KMS-11 (cell line): ENCODE measurements around the gene ALDH2.
"Not testable (repeated sequence)": the region's sequence is repeated elsewhere in the genome, so short reads cannot be mapped to it uniquely, and the experiment has no call there.

Experiments
- H2AFZ ChIP-seq: fragments of 200-600 bp; sonication (generic); 2 replicates; pipeline ENCODE4 v1.6.1; 2016; ENCODE audit warnings: antibody characterized with exemption, mixed run types, low read depth
- H3K27ac ChIP-seq: fragments of 200-600 bp; sonication (generic); 2 replicates; pipeline ENCODE4 v1.6.1; 2016; ENCODE audit warnings: mild to moderate bottlenecking, mixed run types
- H3K27me3 ChIP-seq: fragments of 200-600 bp; sonication (generic); 2 replicates; pipeline ENCODE4 v1.6.1; 2017; ENCODE audit warnings: mild to moderate bottlenecking, low read depth, mixed run types, moderate library complexity; ENCODE audit not compliant: insufficient read depth
- H3K36me3 ChIP-seq: fragments of 200-600 bp; sonication (generic); 2 replicates; pipeline ENCODE4 v1.6.1; 2017; ENCODE audit warnings: mild to moderate bottlenecking, mixed run types; ENCODE audit not compliant: insufficient read depth
- H3K4me1 ChIP-seq: fragments of 200-600 bp; sonication (generic); 2 replicates; pipeline ENCODE4 v1.6.1; 2016; ENCODE audit warnings: mild to moderate bottlenecking, low read depth, mixed run types; ENCODE audit not compliant: poor library complexity, severe bottlenecking
- H3K4me2 ChIP-seq: fragments of 200-600 bp; sonication (generic); 2 replicates; pipeline ENCODE4 v1.7.0; 2016; ENCODE audit warnings: mild to moderate bottlenecking, mixed run types
- H3K4me3 ChIP-seq: fragments of 200-600 bp; sonication (generic); IDR thresholded peaks from 2 replicates; pipeline ENCODE4 v1.6.1; 2017; ENCODE audit warnings: low read depth, low read length, mixed read lengths; ENCODE audit not compliant: insufficient read depth
- H3K79me2 ChIP-seq: fragments of 200-600 bp; sonication (generic); 2 replicates; pipeline ENCODE4 v1.6.1; 2016; ENCODE audit warnings: low read depth, mixed run types; ENCODE audit not compliant: insufficient read depth
- H3K9ac ChIP-seq: fragments of 200-600 bp; sonication (generic); 2 replicates; pipeline ENCODE4 v1.6.1; 2016; ENCODE audit warnings: mild to moderate bottlenecking, mixed run types
- H4K20me1 ChIP-seq: fragments of 200-600 bp; sonication (generic); 2 replicates; pipeline ENCODE4 v1.6.1; 2016; ENCODE audit warnings: mild to moderate bottlenecking, mixed run types; ENCODE audit not compliant: insufficient read depth
- TF ChIP-seq, protein P1 (sequence below): fragments of 200-600 bp; sonication (generic); conservative IDR thresholded peaks from 2 replicates; pipeline ENCODE4 v1.6.1; 2017; ENCODE audit warnings: low read depth, mild to moderate bottlenecking, antibody characterized with exemption, low read length, moderate library complexity, mixed read lengths

The ALDH2 gene

DNA sequence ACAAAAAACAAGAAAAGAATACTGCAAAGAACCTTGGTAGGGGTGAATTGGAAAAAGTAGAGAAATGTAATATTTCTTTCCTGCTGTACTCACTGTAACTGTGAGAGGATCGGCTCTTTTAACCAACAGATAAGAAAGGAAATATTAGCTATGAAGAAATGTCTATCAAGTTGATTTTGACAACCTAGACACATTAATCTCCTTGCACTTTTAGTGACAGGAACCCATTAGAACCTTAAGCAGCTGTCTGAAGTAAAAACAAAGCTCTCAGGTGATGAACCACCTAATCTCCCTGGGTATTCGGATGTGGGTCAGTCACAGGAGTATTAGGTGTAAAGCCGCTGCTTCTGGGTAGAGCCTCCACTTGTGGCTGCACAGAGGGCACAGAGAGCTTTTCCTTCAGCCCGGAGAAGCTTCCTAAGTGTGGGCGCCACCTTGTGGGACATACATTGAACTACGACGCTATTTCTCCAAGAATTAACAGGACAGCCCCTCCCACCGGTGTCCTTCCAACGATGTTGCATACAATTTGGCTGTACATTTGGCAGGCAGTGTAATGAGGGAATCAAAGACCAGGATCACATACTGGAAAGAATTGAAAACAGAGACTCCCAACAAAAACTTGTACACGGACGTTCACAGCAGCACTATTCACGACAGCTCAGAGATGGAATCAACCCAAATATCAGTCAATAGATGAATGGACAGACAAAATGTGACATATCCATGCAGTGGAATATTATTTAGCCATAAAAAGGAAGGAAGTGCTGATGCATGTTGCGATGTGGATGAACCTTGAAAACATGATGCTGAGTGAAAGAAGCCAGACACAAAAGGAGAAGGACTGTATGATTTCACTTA lies 46.4 kb downstream of the ALDH2 start:
- Histone ChIP-seq H3K36me3 (no peaks in the 10 kb centered on the region), H3K4me1 (no peaks in the 10 kb centered on the region), H3K27ac (no peak overlapping the region), H2AFZ (0 out of 2 replicates have a peak overlapping the region, but pooled peaks have one; percentile 24), H3K79me2 (no peaks in the 10 kb centered on the region), H3K4me3 (no peak overlapping the region), H4K20me1 (no peaks in the 10 kb centered on the region), H3K9ac (no peak overlapping the region), H3K27me3 (no peaks in the 10 kb centered on the region), H3K4me2 (no peak overlapping the region; the same call in 1 of the 2 replicates)
- TF ChIP-seq, protein P1, sequence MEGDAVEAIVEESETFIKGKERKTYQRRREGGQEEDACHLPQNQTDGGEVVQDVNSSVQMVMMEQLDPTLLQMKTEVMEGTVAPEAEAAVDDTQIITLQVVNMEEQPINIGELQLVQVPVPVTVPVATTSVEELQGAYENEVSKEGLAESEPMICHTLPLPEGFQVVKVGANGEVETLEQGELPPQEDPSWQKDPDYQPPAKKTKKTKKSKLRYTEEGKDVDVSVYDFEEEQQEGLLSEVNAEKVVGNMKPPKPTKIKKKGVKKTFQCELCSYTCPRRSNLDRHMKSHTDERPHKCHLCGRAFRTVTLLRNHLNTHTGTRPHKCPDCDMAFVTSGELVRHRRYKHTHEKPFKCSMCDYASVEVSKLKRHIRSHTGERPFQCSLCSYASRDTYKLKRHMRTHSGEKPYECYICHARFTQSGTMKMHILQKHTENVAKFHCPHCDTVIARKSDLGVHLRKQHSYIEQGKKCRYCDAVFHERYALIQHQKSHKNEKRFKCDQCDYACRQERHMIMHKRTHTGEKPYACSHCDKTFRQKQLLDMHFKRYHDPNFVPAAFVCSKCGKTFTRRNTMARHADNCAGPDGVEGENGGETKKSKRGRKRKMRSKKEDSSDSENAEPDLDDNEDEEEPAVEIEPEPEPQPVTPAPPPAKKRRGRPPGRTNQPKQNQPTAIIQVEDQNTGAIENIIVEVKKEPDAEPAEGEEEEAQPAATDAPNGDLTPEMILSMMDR, result peak; percentile 77

DNA sequence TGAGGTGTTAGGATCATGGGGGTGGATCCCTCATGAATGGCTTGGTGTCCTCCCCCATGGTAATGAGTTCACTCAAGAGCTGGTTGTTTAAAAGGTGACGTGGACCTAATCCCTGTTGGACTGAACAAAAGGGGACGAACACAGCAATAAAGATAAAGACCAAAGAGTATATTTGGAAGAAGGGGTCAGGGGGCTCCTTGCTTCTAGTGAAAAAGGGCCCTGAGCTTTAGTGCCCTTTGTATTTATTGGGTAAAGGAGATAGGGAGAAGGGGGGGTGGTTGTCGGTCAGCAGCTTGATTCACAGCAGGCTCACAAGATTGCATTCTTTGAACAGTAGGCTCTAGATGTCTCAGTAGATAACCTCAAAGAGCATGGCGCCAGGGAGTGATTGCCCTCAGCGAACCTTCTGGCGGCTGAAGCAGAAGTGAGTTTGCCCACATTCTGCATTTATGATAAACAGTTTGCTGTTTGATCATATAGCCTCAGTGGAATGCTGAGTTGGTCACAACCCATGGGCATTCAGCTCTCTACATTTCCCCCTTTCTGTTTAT lies 49.4 kb downstream of the ALDH2 start:
- H3K79me2 ChIP-seq, result no peaks in the 10 kb centered on the region
- no peaks in the 10 kb centered on the region for H4K20me1 ChIP-seq
- no peaks in the 10 kb centered on the region for H3K27me3 ChIP-seq
- TF ChIP-seq, protein P1, result no peak
- no peak overlapping the region for H3K4me3 ChIP-seq
- H3K4me2 ChIP-seq, result no peak overlapping the region
- H3K36me3 ChIP-seq, result no peaks in the 10 kb centered on the region
- H3K4me1 ChIP-seq, result no peaks in the 10 kb centered on the region
- no peak overlapping the region for H2AFZ ChIP-seq
- no peak overlapping the region for H3K27ac ChIP-seq
- no peak overlapping the region for H3K9ac ChIP-seq

DNA sequence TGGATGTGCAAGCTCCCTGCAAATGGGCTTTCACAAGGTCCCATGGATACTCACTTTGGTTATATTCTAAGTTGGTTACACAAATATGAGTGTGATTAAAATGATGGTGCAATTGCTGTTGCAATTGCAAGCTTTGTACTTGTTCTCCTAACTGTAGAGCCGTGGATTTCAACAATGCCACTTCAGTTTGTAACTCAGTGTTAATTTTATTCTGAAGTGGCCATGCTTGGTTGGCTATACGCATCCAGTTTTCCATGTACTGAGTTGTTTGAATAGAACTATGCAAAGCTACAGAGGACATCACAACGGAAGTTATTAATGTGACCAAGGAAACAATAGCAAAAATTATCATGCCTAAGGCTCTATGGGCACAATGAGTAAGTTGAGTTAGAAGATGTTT lies 50.2 kb downstream of the ALDH2 start:
- H3K4me3 ChIP-seq, H3K4me1 ChIP-seq, H3K79me2 ChIP-seq, H2AFZ ChIP-seq, H3K9ac ChIP-seq, H3K27ac ChIP-seq, H3K27me3 ChIP-seq, H3K4me2 ChIP-seq, H3K36me3 ChIP-seq, H4K20me1 ChIP-seq: not testable (repeated sequence)

DNA sequence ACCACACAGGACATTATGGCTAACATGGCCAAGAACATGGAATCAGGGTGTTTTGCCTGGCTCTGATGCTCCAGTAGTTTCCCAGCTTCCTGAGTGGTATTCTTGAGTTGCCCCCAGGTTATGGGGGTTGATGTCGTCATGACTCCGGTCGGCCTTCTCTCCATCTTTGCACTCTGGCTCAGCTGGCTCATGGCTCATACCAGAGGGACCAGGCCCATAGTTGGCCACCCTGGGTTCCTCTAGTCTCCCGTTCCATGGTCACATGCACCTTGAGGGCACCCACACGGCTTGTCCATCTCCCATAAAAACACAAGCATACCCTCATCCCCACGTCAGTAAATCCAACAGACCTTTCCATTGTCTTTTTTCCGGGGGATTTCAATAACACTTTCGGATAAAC lies 51.6 kb downstream of the ALDH2 start:
- Histone ChIP-seq H3K4me2 (no peak overlapping the region), H3K79me2 (no peaks in the 10 kb centered on the region), H4K20me1 (no peaks in the 10 kb centered on the region), H3K27me3 (no peaks in the 10 kb centered on the region), H3K9ac (no peak overlapping the region), H3K36me3 (no peaks in the 10 kb centered on the region), H3K4me1 (no peaks in the 10 kb centered on the region), H2AFZ (no peak overlapping the region), H3K27ac (no peak overlapping the region), H3K4me3 (no peak overlapping the region)
- TF ChIP-seq, protein P1, result no peak
